Daoy (cell line): ENCODE measurements around the gene TSPAN11. TPM values are rescaled to one million over a fixed set of nuclear protein-coding genes. Genes with fewer than 3 reads are reported as not detected.
"Not testable (repeated sequence)": the region's sequence is repeated elsewhere in the genome, so short reads cannot be mapped to it uniquely, and the experiment has no call there.

Source experiments
- DNase-seq: peaks from one replicate; pipeline ENCODE4 v3.0.0-alpha.2; 2015; ENCODE audit warnings: low read depth
- total RNA-seq: library from RNA; depleted of rRNA; stranded (reverse); fragments of >200 nt; shearing (Covaris generic); gene quantifications from 2 replicates; pipeline ENCODE4 v1.2.3, GENCODE V29; 2014; rRNA removed

TSPAN11 gene
- total RNA-seq, result 0.15 TPM in 1 of 2 replicates, not detected in the other

- DNase-seq, result peak; percentile 46
Observed at GRCh38 chr12:30926243-30927221, at the start of gene TSPAN11. TSPAN11 (plus strand) TSS chr12:30926748; CDS start chr12:30953992, 27,244 bp downstream.

GRCh38 chr12:30877105-30877875, 49.3 kb upstream of the TSPAN11 start:
- DNase-seq, result no peak

GRCh38 chr12:30878024-30878423, 48.5 kb upstream of the TSPAN11 start:
- no peak for DNase-seq

- no peak for DNase-seq
Observed at GRCh38 chr12:30880061-30880460, 46.5 kb upstream of the TSPAN11 start.

- DNase-seq, result no peak
Observed at GRCh38 chr12:30880813-30881212, 45.7 kb upstream of the TSPAN11 start.

- peak; percentile 10 for DNase-seq
Observed at GRCh38 chr12:30882706-30883105, 43.8 kb upstream of the TSPAN11 start.

GRCh38 chr12:30884799-30885198, 41.7 kb upstream of the TSPAN11 start:
- no peak for DNase-seq

GRCh38 chr12:30885321-30885720, 41.2 kb upstream of the TSPAN11 start:
- DNase-seq, result no peak

GRCh38 chr12:30887226-30887625, 39.3 kb upstream of the TSPAN11 start:
- no peak for DNase-seq

GRCh38 chr12:30888241-30888640, 38.3 kb upstream of the TSPAN11 start:
- DNase-seq, result no peak

- DNase-seq, result not testable (repeated sequence)
Observed at GRCh38 chr12:30894531-30894930, 32.0 kb upstream of the TSPAN11 start.

GRCh38 chr12:30896461-30896860, 30.1 kb upstream of the TSPAN11 start:
- no peak for DNase-seq

- no peak for DNase-seq
Observed at GRCh38 chr12:30898846-30899245, 27.7 kb upstream of the TSPAN11 start.

GRCh38 chr12:30900351-30900750, 26.2 kb upstream of the TSPAN11 start:
- DNase-seq, result no peak

GRCh38 chr12:30902001-30902400, 24.5 kb upstream of the TSPAN11 start:
- no peak for DNase-seq

- no peak for DNase-seq
Observed at GRCh38 chr12:30902596-30902995, 24.0 kb upstream of the TSPAN11 start.

GRCh38 chr12:30905463-30906009, 21.0 kb upstream of the TSPAN11 start:
- no peak for DNase-seq

- DNase-seq, result no peak
Observed at GRCh38 chr12:30908076-30908721, 18.3 kb upstream of the TSPAN11 start.

GRCh38 chr12:30908722-30909348, 17.7 kb upstream of the TSPAN11 start:
- DNase-seq, result peak; percentile 30

- no peak for DNase-seq
Observed at GRCh38 chr12:30909349-30910037, 17.1 kb upstream of the TSPAN11 start.

- no peak for DNase-seq
Observed at GRCh38 chr12:30910038-30910350, 16.6 kb upstream of the TSPAN11 start.
